ENCODE data around the gene TMC7.

TMC7 gene

DNA sequence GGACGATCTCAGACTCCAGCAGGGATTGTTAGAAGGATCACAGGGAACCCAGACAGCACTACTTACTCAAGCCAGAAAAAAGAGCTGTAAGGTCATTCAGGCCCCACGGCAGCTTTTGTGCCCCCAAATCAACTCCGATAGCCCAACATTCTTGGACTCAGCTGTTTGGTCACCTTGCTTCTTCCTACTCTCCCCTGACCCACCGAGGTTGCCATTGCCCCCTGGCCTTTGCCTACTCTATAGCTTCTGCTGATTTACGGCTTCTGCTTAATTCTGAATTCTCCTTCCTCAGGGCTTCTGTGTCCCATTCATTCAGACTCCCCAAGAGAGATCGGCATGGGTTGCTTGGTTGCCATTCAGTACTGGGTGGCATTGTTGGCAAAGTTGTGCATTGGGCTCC is 121.4 kb downstream of the TMC7 start:
- in situ Hi-C loops (cut with HindIII; ENCODE audit: low sequenced_read_pairs), result no loop called here
- H3K4me3 ChIP-seq (ENCODE audit: low read depth, low read length), result no peak overlapping the region
- TF ChIP-seq CTCF (IDR thresholded peaks at IDR 0.05; ENCODE audit: low read depth, low read length, missing control alignments), result no peak
- no peak for DNase-seq (ENCODE audit: low read depth)

- DNase-seq (ENCODE audit: low read depth), result no peak
- H3K4me3 ChIP-seq (ENCODE audit: low read depth, low read length), result no peak overlapping the region
- TF ChIP-seq CTCF (IDR thresholded peaks at IDR 0.05; ENCODE audit: low read depth, low read length, missing control alignments), result no peak
- in situ Hi-C loops (cut with HindIII; ENCODE audit: low sequenced_read_pairs), result no loop called here
Measured at GRCh38 chr16:19105891-19106624, 122.3 kb downstream of the TMC7 start.

GRCh38 chr16:19106625-19107020 is 122.9 kb downstream of the TMC7 start:
- in situ Hi-C loops (cut with HindIII; ENCODE audit: low sequenced_read_pairs), result no loop called here
- H3K4me3 ChIP-seq (ENCODE audit: low read depth, low read length), result no peak overlapping the region
- DNase-seq (ENCODE audit: low read depth), result no peak
- no peak for TF ChIP-seq CTCF (IDR thresholded peaks at IDR 0.05; ENCODE audit: low read depth, low read length, missing control alignments)

DNA sequence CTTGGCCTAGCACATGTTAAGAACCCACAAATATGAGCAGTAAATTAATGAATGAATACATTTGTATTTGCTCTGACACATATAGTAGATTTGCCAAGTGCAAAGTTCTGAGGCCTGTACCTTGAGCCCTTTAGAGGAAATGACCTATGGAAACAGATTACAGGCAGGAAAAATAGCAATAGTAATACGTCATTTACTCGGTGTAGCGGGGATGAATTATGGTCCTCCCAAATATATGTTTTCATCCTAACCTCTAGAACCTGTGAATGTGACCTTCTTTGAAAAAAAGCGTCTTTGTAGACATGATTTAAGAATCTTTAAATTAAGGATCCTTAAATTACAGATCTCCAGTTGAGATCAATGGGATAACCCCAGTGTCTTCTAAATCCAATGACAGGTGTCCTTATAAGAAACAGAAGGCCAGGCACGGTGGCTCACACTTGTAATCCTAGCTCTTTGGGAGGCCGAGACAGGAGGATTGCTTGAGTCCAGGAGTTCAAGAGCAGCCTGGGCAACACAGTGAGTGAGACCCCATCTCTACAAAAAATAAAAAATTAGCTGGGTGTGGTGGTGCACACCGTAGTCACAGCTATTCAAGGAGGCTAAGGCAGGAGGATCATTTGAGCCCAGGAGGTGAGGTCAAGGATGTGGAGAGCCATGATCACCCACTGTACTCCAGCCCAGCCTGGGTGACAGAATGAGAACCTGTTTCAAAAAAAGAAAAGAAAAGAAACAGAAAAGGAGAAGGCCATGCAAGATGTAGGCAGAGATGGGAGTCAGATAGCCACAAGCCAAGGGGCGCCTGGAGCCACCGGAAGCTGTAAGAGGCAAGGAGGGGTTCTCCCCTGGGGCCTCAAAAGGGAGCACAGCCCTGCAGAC is 124.9 kb downstream of the TMC7 start:
- in situ Hi-C loops (cut with HindIII; ENCODE audit: low sequenced_read_pairs), result no loop called here
- no peak overlapping the region for H3K4me3 ChIP-seq (ENCODE audit: low read depth, low read length)
- no peak for DNase-seq (ENCODE audit: low read depth)
- TF ChIP-seq CTCF (IDR thresholded peaks at IDR 0.05; ENCODE audit: low read depth, low read length, missing control alignments), result no peak

DNA sequence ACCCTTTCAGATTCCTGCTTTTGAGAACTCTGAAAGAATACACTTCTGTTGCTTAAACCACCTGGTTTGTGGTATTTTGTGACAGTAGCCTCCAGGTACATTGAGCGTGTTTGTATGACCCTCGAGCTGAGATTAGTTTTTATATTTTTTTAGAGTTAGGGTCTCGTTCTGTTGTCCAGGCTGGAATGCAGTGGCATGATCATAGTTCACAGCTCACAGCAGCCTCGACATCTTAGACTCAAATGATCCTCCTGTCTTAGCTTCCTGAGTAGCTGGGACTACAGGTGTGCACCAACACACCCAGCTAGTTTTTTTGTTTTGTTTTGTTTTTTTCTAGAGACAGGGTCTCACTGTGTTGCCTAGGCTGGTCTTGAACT is 125.5 kb downstream of the TMC7 start:
- in situ Hi-C loops (cut with HindIII; ENCODE audit: low sequenced_read_pairs), result no loop called here
- no peak for DNase-seq (ENCODE audit: low read depth)
- H3K4me3 ChIP-seq (ENCODE audit: low read depth, low read length), result no peak overlapping the region
- TF ChIP-seq CTCF (IDR thresholded peaks at IDR 0.05; ENCODE audit: low read depth, low read length, missing control alignments), result no peak

DNA sequence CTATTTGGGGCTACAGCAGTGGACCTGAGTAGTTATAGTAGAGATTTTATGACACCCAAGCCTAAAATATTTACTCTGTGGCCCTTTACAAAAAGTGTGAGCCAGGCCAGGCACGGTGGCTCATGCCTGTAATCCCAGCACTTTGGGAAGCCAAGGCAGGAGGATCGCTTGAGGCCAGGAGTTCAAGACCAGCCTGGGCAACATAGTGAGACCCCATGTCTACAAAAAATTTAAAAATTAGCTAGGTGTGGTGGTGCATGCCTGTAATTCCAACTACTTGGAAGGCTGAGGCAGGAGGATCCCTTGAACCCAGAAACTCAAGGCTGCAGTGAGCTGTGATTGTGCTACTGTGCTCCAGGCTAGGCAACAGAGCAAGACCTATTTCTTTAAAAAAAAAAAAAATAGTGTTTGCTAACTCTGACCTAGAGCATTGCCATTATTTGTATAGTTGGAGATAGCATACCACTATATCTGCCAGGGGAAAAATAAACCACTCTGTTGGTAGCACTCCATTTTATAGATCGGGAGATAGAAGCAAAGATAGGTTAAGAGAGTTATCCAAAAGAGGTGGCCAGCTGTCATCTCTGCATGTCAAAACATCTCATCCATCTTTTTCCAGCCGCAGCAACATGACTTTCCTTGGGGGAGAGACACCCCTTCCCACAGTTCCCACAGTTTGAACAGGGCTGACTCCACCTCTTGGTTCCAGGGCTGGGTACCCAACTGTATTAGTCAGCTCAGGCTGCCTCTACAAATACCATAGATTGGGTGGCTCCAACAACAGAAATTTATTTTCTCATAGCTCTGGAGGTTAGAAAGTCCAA is 127.0 kb downstream of the TMC7 start:
- no peak overlapping the region for H3K4me3 ChIP-seq (ENCODE audit: low read depth, low read length)
- no peak for DNase-seq (ENCODE audit: low read depth)
- in situ Hi-C loops (cut with HindIII; ENCODE audit: low sequenced_read_pairs), result no loop called here
- no peak for TF ChIP-seq CTCF (IDR thresholded peaks at IDR 0.05; ENCODE audit: low read depth, low read length, missing control alignments)
